Transverse colon (tissue), 4 donors: ENCODE results near the gene ANKUB1.

Source experiments
- POLR2A ChIP-seq: fragments of 450-650 bp; IDR thresholded peaks from one replicate; pipeline ENCODE4 v1.6.1; 2016; ENCODE audit warnings: antibody characterized with exemption, mild to moderate bottlenecking, moderate library complexity
- POLR2AphosphoS5 ChIP-seq, 3 donors: sonication (generic); formaldehyde crosslinking; IDR thresholded peaks; one replicate each; pipeline ENCODE4 v1.6.1; 2016; ENCODE audit warnings: antibody characterized with exemption in 3 of 3
- TF ChIP-seq, protein P1 (sequence below), 5 experiments: fragments of 200-600 bp in 3 of 5; fragments of 450-650 bp in 2 of 5; sonication (generic) in 3 of 5; IDR thresholded peaks; 1 replicate in 2 of 5; 2 replicates in 3 of 5; pipeline ENCODE4 v1.5.1; 2016 to 2017; ENCODE audit warnings: antibody characterized with exemption in 5 of 5, inconsistent platforms in 3 of 5, mild to moderate bottlenecking in 2 of 5, moderate library complexity in 1 of 5

DNA sequence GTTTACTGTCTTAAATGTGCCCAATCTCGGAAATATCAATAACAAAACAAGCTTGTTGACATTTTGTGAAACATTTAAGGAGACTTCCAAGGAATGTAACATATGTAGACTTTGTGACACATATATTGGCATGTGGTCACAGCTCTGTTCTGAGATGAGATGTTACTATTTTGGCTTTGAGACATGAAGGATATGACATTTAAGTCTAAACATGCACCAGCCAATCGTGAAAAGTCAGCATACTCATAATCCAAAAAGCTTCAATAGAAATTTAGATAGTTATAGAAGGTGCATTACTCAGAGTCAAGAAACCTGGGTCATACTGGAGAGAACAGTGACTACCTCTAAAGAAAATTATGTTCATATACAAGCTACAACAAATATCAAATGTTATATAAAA lies 53.5 kb downstream of the ANKUB1 start:
- TF ChIP-seq POLR2AphosphoS5 (IDR thresholded peaks at IDR 0.05) (no peak), POLR2A (no peak)
- TF ChIP-seq, protein P1, sequence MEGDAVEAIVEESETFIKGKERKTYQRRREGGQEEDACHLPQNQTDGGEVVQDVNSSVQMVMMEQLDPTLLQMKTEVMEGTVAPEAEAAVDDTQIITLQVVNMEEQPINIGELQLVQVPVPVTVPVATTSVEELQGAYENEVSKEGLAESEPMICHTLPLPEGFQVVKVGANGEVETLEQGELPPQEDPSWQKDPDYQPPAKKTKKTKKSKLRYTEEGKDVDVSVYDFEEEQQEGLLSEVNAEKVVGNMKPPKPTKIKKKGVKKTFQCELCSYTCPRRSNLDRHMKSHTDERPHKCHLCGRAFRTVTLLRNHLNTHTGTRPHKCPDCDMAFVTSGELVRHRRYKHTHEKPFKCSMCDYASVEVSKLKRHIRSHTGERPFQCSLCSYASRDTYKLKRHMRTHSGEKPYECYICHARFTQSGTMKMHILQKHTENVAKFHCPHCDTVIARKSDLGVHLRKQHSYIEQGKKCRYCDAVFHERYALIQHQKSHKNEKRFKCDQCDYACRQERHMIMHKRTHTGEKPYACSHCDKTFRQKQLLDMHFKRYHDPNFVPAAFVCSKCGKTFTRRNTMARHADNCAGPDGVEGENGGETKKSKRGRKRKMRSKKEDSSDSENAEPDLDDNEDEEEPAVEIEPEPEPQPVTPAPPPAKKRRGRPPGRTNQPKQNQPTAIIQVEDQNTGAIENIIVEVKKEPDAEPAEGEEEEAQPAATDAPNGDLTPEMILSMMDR (IDR thresholded peaks at IDR 0.05), result no peak
